OCI-M2 (cell line): ENCODE results near the gene TUT1.
"Not testable (repeated sequence)": the region's sequence is repeated elsewhere in the genome, so short reads cannot be mapped to it uniquely, and the experiment has no call there.

ENCODE experiments used
- DNase-seq: peaks from one replicate; lab custom pipeline; 2025; ENCODE audit not compliant: unreplicated experiment; lab: John Stamatoyannopoulos, UW

Gene TUT1

GRCh38 chr11:62591448-62592145 is at the start of gene TUT1:
TSS of gene TUT1 (minus strand) at chr11:62591523. CDS start at chr11:62591485, 38 bp downstream.
- peak; percentile 86 for DNase-seq

GRCh38 chr11:62632492-62632891 is 41.2 kb upstream of the TUT1 start:
- no peak for DNase-seq

GRCh38 chr11:62627713-62628112 is 36.4 kb upstream of the TUT1 start:
- no peak for DNase-seq

GRCh38 chr11:62622476-62623089 is 31.3 kb upstream of the TUT1 start:
- no peak for DNase-seq

- peak; percentile 87 for DNase-seq
These were observed 30.5 kb upstream of the TUT1 start, which contains the start of gene B3GAT3 for GRCh38 chr11:62621567-62622470. TSS of gene B3GAT3 (minus strand) at chr11:62621986. CDS start at chr11:62621947, 39 bp downstream.

- DNase-seq = no peak
These were observed 29.8 kb upstream of the TUT1 start for GRCh38 chr11:62621027-62621566.

- not testable (repeated sequence) for DNase-seq
These were observed 25.6 kb upstream of the TUT1 start for GRCh38 chr11:62616957-62617356.

- no peak for DNase-seq
These were observed 24.2 kb upstream of the TUT1 start for GRCh38 chr11:62615521-62615920.

GRCh38 chr11:62614275-62614674 is 23.0 kb upstream of the TUT1 start:
- no peak for DNase-seq

- DNase-seq = no peak
These were observed 22.0 kb upstream of the TUT1 start for GRCh38 chr11:62613291-62613778.

- DNase-seq = peak; percentile 57
These were observed 21.3 kb upstream of the TUT1 start, which contains the start of the genes EML3 and ROM1 for GRCh38 chr11:62612366-62613290. TSS of gene EML3 (minus strand) at chr11:62612775. CDS start at chr11:62612457, 318 bp downstream. TSS of gene ROM1 (plus strand) at chr11:62613257. CDS start at chr11:62613282, 25 bp downstream.

GRCh38 chr11:62611705-62612365 is 20.5 kb upstream of the TUT1 start:
- no peak for DNase-seq

- DNase-seq = no peak
These were observed 19.7 kb upstream of the TUT1 start for GRCh38 chr11:62610814-62611704.

GRCh38 chr11:62610403-62610802 is 19.1 kb upstream of the TUT1 start:
- DNase-seq = no peak

- no peak for DNase-seq
These were observed 17.5 kb upstream of the TUT1 start for GRCh38 chr11:62608776-62609175.

- no peak for DNase-seq
These were observed 16.4 kb upstream of the TUT1 start for GRCh38 chr11:62607714-62608113.

- DNase-seq = no peak
These were observed 14.6 kb upstream of the TUT1 start for GRCh38 chr11:62605902-62606301.

- DNase-seq = no peak
These were observed 14.1 kb upstream of the TUT1 start for GRCh38 chr11:62605467-62605866.
